SW 1271 (cell line): ENCODE measurements around the gene PRKD3.
A peak's percentile ranks its signal among the peaks of the same experiment; 100 is the strongest.
"Not testable (repeated sequence)": the region's sequence is repeated elsewhere in the genome, so short reads cannot be mapped to it uniquely, and the experiment has no call there.

ENCODE experiments used
- DNase-seq, 2 experiments: peaks; one replicate each; lab custom pipeline; 2025; lab: John Stamatoyannopoulos, UW

Gene PRKD3

GRCh38 chr2:37316181-37316580, 8.5 kb downstream of the PRKD3 start:
- DNase-seq, result no peak

GRCh38 chr2:37315364-37315763, 9.3 kb downstream of the PRKD3 start:
- DNase-seq, result no peak

- DNase-seq, result no peak
These were observed 17.1 kb downstream of the PRKD3 start for GRCh38 chr2:37307500-37307899.

- no peak for DNase-seq
These were observed 18.6 kb downstream of the PRKD3 start for GRCh38 chr2:37306024-37306423.

- DNase-seq, result no peak
These were observed 21.9 kb downstream of the PRKD3 start for GRCh38 chr2:37302701-37303252.

GRCh38 chr2:37301408-37301807, 23.2 kb downstream of the PRKD3 start:
- peak in 1 of 2 experiments; percentile 14 for DNase-seq

- DNase-seq, result no peak
These were observed 24.1 kb downstream of the PRKD3 start for GRCh38 chr2:37300578-37300977.

- DNase-seq, result no peak
These were observed 24.5 kb downstream of the PRKD3 start for GRCh38 chr2:37300146-37300545.

GRCh38 chr2:37297632-37298031, 27.0 kb downstream of the PRKD3 start:
- no peak for DNase-seq

GRCh38 chr2:37295469-37296073, 29.1 kb downstream of the PRKD3 start:
- no peak for DNase-seq

GRCh38 chr2:37294858-37295257, 29.8 kb downstream of the PRKD3 start:
- not testable (repeated sequence) for DNase-seq

- no peak for DNase-seq
These were observed 33.0 kb downstream of the PRKD3 start for GRCh38 chr2:37291680-37292079.

- DNase-seq, result peak in 1 of 2 experiments; percentile 11
These were observed 36.7 kb downstream of the PRKD3 start for GRCh38 chr2:37287966-37288365.

GRCh38 chr2:37284381-37284780, 40.3 kb downstream of the PRKD3 start:
- no peak for DNase-seq

- no peak for DNase-seq
These were observed 41.4 kb downstream of the PRKD3 start for GRCh38 chr2:37283207-37283606.

GRCh38 chr2:37282746-37283145, 41.9 kb downstream of the PRKD3 start:
- DNase-seq, result no peak

GRCh38 chr2:37281916-37282315, 42.7 kb downstream of the PRKD3 start:
- no peak for DNase-seq

GRCh38 chr2:37276291-37276690, 48.3 kb downstream of the PRKD3 start:
- no peak for DNase-seq
